Peyer's patch (tissue), 4 donors: ENCODE results near the gene MEF2D.

Experiments used
- CTCF ChIP-seq, 6 experiments: fragments of 450-650 bp in 4 of 6; fragments of 200-600 bp in 2 of 6; sonication (generic) in 1 of 6; IDR thresholded peaks; one replicate each; pipeline ENCODE4 v1.5.1; 2017 to 2019; ENCODE audit warnings: antibody characterized with exemption in 6 of 6, mild to moderate bottlenecking in 3 of 6, moderate library complexity in 1 of 6
- POLR2A ChIP-seq, 2 donors: fragments of 450-650 bp; IDR thresholded peaks; one replicate each; pipeline ENCODE4 v1.5.1; 2017; ENCODE audit warnings: antibody characterized with exemption in 2 of 2, mild to moderate bottlenecking in 2 of 2, moderate library complexity in 2 of 2

- TF ChIP-seq POLR2A (IDR thresholded peaks at IDR 0.05), result no peak
- TF ChIP-seq CTCF (IDR thresholded peaks at IDR 0.05), result no peak
Measured at GRCh38 chr1:156502391-156502893, 1.9 kb upstream of the MEF2D start.
